DMS79 treated with DMSO at 0.1 percent for 48 hours (cell line): Measurements from ENCODE around the gene TRAT1.

Experiments
- DNase-seq: peaks from one replicate; lab custom pipeline; 2025; lab: John Stamatoyannopoulos, UW

TRAT1 gene

DNA sequence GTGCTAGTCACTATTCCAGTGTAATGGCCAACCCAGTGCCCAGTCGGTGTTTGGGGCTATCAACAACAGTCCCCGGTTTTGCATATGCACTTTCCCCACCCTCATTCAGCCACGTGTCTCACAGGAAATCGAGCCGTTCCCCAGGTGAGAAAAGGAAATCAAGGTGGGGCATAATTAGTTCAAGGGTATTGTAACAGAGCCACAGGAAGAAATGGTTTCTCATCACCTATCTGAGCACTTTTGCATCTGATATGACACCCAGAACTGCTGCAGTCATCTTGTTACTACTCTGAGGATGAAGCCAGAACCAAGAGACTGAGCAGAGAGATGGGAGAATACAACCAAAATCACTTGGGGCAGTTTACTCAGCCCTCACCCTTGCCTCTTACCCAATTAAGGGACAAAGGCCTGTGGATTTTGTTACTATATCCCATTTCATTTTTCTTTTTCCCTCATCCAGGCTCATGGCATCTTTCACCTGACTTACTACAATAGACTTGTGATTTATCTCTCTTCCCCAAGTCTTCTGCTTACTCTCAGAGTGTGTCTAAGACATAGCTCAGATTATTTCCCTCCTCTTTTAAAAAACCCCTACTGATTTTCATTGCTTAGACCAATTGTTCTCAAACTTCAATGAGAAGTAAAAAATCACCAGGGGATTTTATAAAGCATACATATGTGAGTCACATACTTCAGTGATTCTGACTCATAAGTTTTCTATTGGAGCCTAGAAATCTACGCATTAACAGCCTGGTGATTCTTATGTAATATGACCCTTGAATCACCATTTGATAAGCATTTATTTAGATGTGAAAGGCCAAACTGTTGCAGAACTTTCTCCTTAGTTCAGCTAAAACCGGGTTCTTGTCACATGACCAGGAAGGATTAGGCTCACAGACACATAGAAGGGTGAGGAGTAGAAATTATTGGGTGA is 40.5 kb downstream of the TRAT1 start:
- no peak for DNase-seq

DNA sequence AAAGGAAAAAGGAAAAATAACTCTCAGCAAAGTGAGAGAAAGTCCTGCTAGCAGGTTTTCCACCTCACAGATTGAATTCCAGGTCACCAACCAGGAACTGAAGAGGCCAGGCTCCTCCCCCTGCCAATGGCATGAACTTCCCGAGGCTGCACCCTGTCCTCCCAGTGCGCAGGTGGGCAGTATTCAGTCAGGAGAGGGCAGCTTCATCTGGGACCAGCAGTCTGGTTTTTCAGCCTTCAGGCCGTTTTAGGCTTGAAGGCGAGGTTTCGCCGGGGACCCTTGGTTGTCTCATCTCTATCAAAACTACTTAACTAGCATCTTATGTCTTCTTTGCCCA is 41.2 kb downstream of the TRAT1 start:
- DNase-seq = no peak

DNA sequence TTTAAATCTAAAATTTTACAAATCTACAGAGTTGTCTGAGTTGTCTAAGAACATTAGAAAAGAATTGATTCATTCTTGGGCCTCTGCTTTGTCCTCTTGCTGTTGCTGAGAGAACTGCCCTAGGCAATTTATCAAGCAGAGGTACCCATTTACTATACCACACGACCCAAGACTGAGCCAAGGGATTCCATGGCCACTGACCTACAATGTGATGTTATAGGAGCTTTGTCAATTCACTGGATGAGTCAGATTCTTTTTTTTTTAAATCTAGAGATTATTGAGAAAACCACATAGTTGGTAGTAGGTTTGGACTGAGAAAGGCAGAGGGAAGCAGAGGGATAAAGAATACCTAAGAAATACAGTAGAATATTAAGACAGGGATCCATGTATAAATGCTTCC is 55.3 kb downstream of the TRAT1 start:
- no peak for DNase-seq

DNA sequence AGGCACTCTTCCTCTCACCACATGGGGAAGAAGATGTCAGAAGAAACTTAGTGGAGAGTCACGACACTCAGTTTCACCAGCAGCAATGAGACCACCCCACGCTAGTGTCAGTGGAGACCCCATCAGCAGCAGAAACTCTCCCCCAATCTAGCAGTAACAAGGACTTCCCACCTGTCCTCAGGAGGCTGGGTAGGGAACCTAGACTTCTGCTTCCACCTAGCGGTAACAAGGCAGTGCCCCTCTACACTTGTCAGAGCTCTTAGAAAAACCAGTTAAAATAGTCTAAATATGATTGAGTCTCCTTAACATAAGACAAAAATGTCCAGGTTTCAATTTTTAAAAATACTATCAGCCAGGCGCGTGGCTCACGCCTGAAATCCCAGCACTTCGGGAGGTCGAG is 57.3 kb downstream of the TRAT1 start:
- DNase-seq = no peak

DNA sequence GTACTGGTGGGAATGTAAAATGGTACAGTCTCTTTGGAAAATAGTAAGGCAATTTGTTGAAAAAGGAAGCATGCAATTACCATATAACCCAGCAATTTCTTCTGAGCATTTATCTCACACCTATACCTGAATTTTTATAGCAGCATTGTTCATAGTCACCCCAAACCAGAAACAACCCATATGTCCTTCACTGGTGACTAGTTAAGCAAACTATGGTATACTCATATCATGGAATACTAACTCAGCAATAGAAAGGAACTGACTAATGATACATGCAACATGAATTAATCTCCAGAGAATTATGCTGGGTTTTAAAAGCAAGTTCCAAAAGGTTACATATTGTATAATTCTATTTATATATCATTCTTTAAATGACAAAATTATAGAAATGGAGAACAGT is 60.2 kb downstream of the TRAT1 start:
- no peak for DNase-seq

DNA sequence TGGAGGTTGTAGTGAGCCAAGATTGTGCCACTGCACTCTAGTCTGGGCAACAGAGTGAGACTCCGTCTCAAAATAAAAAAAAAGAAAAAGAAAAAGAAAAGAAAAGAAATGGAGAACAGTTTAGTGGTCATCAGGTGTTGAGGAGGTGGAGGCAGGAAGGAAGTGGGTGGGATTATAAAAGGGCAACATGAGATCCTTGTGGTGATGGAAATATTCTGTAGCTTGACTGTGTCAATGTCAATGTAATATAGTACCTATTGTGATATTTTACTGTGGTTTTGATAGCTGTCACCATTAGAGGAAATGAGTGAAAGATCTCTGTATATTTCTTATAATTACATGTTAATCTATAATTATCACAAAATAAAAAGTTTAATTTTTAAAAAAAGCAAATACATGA is 60.8 kb downstream of the TRAT1 start:
- no peak for DNase-seq

DNA sequence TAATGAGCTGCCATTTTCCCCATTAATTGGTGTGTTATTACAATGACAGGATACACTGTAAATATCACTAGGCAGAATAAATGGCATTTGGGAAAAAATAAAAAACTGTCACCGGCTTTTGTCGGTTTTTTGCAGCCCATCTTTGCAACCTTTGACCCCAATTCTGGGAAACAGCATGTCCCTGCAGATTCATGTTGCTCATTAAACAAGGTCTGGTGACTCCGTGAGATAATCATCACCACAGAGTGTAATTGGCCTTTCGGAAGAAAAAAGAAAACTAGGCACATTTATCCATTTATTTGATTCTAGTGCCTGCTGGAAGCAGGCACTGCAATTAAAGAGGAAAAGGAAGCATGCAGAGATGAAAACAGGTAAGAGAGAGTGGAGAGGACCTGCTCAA is 64.5 kb downstream of the TRAT1 start:
- DNase-seq = no peak

DNA sequence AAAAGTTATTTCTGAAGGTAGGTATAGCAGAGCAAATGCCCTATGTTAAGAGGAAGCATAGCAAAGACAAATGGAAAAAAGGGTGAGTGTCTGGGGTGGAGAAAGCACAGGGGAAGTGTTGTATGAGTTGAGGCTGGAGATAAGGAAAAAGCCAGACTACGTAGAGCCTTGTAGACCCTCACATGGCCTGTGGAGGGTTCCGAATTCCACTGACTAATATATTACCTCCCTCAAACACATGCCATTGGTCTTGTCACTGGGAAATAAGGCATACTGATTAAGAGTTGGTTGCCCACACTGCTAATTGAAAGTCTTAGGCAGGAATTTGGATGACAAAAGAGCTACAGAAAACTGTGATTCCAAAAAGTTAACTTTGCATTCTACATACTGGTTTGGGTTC is 65.2 kb downstream of the TRAT1 start:
- no peak for DNase-seq

DNA sequence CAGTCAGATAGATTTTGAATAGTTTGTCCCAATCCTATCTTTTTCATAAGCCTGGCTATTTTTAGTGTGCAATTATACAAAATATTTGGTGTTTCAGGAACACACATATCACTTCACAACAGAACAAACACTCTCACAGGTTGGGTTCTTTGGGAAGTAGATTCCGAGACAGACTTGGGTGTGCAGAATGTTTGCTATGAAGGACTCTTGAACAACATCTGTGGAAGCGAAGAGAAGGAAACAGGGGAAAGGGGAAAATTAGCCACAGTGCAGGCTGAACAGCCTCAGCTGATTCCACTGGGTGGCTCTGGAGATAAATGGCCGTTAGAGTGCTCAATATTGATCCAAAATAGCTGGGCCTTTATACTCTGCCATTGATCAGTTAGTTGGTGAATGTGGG is 69.2 kb downstream of the TRAT1 start:
- DNase-seq = no peak

DNA sequence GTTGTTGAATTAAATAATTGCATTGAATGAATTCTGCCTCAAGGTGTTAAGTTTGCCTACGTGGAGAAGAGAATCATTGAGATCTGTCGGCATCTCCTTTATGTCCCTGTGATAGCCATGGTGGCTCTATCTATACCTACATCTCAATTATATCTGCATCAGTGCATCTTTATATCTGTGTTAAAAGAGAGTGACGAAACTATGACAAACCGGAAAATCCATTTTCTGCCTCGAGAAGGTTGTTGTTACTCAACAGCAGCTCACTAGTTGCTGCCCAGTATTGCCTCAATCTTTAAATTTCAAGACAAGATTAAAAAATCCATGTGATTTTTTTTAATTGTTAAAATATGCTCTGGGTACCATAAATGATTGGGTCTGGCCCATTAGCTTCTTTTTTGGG is 72.4 kb downstream of the TRAT1 start:
- DNase-seq = no peak

DNA sequence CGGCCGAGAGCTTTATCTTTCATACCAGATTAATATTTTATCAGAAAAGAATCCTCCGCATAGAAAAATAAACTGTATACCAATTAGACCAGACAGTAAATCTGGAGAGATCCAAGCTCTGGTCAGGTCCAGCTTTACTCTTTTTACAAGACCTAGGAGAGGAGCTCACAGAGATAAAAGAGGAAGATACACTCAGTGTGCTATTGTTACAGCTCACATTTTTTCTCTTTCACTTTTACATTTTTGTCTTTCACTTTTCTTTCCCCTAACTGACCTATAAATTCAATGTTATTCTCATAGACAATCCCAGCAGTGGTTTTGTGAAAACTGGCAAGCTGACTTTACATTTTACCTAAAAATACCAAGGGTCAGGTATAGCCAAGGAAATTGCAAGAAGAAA is 75.3 kb downstream of the TRAT1 start:
- no peak for DNase-seq

DNA sequence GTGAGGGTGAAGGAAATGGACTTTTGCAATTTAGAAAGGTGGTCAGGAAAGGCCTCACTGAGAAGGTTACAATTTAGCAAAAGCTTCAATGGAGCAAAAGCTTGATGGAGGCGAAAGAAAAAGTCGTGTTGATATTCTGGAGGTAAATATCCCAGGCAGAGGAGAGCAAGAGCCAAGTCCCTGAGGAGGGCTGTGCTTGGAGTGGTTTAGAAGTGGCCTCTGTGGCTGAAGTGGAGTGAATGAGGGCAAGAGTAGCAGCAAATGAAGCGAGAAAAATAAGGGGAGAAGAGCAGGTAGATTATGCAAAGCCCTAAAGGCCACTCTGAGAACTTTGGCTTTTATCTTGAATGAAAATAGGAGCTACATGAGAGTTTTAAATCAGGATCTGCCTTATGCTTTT is 76.9 kb downstream of the TRAT1 start:
- peak; percentile 75 for DNase-seq
